ENCODE data around the gene RBFOX2. TPM values are rescaled to one million over a fixed set of nuclear protein-coding genes. Genes with fewer than 3 reads are reported as not detected.
A peak's percentile ranks its signal among the peaks of the same experiment; 100 is the strongest.

The RBFOX2 gene
- total and polyA plus RNA-seq, 10 of the 15 experiments (the other 5 are each of a cell fraction or from before 2014, with no cell fraction given), result 0.01 to 2.7 (median 0.17) TPM; not detected in 4

- TF ChIP-seq PKNOX1 (IDR thresholded peaks at IDR 0.05), result no peak
Measured at GRCh38 chr22:36015811-36016529, 12.7 kb downstream of the RBFOX2 start (continued).

DNA sequence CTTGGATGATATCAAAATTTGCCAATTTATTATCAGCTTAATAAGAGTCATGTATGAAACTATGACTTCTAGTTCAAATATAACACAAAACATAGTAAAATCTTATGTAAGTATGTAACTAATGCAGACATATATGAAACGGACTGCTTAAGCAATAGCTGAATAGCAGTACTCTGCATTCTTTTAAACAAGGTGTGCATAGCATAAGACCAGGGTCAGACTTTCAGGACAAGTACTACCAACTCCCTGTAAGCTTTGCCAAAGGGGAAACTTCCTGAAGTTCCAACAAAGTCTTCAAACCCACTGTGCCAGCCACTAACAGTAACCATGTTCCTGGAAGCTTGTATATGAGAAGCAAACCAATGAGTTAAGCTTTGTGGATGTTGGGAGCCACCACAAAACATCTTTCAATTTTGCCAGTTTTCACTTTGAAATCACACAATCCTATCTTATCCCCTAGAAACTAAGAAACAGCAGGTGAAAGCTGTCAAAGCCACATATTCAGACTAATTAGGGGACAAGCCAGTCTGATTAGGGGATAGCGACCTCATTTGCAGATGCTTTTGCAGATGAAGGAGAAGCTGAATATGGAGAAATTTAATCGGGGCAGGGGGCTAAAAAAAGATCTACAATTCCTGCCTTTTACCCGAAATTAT, 13.3 kb downstream of the RBFOX2 start:
- CTCF ChIA-PET, result interaction anchor here (0.6 to 2.1 kb wide), 4 partner anchors 9 to 1091 kb away, joined by 3 to 13 read pairs (median 4); no protein-coding TSS in a partner anchor
- no peaks in the 10 kb centered on the region for H3K36me3 ChIP-seq (ENCODE audit: control insufficient read depth in 2 of 2, insufficient read depth in 2 of 2, low read length in 1 of 2)
- H3K27ac ChIP-seq (ENCODE audit: control insufficient read depth, insufficient read depth), result no peak overlapping the region
- H3K4me3 ChIP-seq, result no peak overlapping the region
- POLR2A ChIA-PET, result no interaction called here
- in situ Hi-C loops (cut with MboI) (no loop called here), intact Hi-C loops (cut with micrococcal nuclease; ENCODE audit: unreplicated experiment) (no loop called here)
- H3K27me3 ChIP-seq (replicated peaks in 1 of 2; ENCODE audit: control insufficient read depth in 2 of 2, insufficient read depth in 2 of 2, low read length in 1 of 2), result no peaks in the 10 kb centered on the region; a peak in 2 of 4 replicates
- no peak overlapping the region for H2AFZ ChIP-seq (ENCODE audit: control insufficient read depth, low read depth, low read length)
- H3K4me1 ChIP-seq (ENCODE audit: control insufficient read depth, insufficient read depth, low read length), result peaks cover 3% of the 10 kb centered on the region; the same call in 1 of the 2 replicates
- no peaks in the 10 kb centered on the region for H3K79me2 ChIP-seq (ENCODE audit: control insufficient read depth, insufficient read depth, low read length)
- ATAC-seq (no peak), DNase-seq (ENCODE audit: low read depth, low spot score) (no peak), FAIRE-seq (no peak)
- WGBS (ENCODE audit: insufficient coverage, insufficient replicate concordance, low lambda C conversion rate, missing lambda C conversion rate), result 24% methylated on average over 4 of the region's 4 CpGs
- no TSS peak for BruUV-seq (replicated peaks)
- H3K9me3 ChIP-seq (replicated peaks; ENCODE audit: control insufficient read depth, insufficient read depth, low read length), result no peaks in the 10 kb centered on the region
- RAD21 ChIA-PET (ENCODE audit: unreplicated experiment), result interaction anchor here (1.9 kb wide), 1 partner anchor 51 kb away, joined by 4 read pairs; no protein-coding TSS in a partner anchor
- SMC1A ChIA-PET (ENCODE audit: uncharacterized antibody, unreplicated experiment), result interaction anchor here (1.2 to 3.1 kb wide), 3 partner anchors 10 to 50 kb away, joined by 3 to 15 read pairs (median 5); no protein-coding TSS in a partner anchor
- no peak overlapping the region for H3K9ac ChIP-seq (ENCODE audit: control insufficient read depth, insufficient read depth, low read length)
- no peak overlapping the region for H3K4me2 ChIP-seq (ENCODE audit: control insufficient read depth, insufficient read depth)
- no peaks in the 10 kb centered on the region for H4K20me1 ChIP-seq (ENCODE audit: control insufficient read depth, insufficient read depth)
- no peak for TF ChIP-seq ASH2L (IDR thresholded peaks at IDR 0.05; ENCODE audit: borderline replicate concordance, low read depth)
- TF ChIP-seq TAF1 (IDR thresholded peaks at IDR 0.05; ENCODE audit: borderline replicate concordance, low read depth, low read length), result no peak
- TF ChIP-seq SIN3A (IDR thresholded peaks at IDR 0.05; ENCODE audit: low read depth, low read length), result no peak
- no peak for TF ChIP-seq ZNF217 (IDR thresholded peaks at IDR 0.05)
- TF ChIP-seq USF2 (IDR thresholded peaks at IDR 0.05; ENCODE audit: borderline replicate concordance, low read depth, low read length), result no peak
- TF ChIP-seq FOXK2 (IDR thresholded peaks at IDR 0.05), result no peak
- TF ChIP-seq, protein P1, sequence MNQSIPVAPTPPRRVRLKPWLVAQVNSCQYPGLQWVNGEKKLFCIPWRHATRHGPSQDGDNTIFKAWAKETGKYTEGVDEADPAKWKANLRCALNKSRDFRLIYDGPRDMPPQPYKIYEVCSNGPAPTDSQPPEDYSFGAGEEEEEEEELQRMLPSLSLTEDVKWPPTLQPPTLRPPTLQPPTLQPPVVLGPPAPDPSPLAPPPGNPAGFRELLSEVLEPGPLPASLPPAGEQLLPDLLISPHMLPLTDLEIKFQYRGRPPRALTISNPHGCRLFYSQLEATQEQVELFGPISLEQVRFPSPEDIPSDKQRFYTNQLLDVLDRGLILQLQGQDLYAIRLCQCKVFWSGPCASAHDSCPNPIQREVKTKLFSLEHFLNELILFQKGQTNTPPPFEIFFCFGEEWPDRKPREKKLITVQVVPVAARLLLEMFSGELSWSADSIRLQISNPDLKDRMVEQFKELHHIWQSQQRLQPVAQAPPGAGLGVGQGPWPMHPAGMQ (IDR thresholded peaks at IDR 0.05; ENCODE audit: borderline replicate concordance), result no peak
- TF ChIP-seq IKZF2 (IDR thresholded peaks at IDR 0.05), result peak; percentile 44 to 53; a peak in 3 of 4 replicates
- TF ChIP-seq TCF7 (IDR thresholded peaks at IDR 0.05; ENCODE audit: borderline replicate concordance), result no peak
- TF ChIP-seq SKIL (IDR thresholded peaks at IDR 0.05; ENCODE audit: low read depth, poor library complexity, severe bottlenecking), result no peak
- TF ChIP-seq FOXM1 (IDR thresholded peaks at IDR 0.05; ENCODE audit: low read depth, low read length), result no peak
- no peak for TF ChIP-seq RCOR1 (conservative IDR thresholded peaks at IDR 0.05; ENCODE audit: low read depth, low read length)
- peak; percentile 87 for TF ChIP-seq MTA2 (IDR thresholded peaks at IDR 0.05; ENCODE audit: low read depth)
- TF ChIP-seq PAX8 (IDR thresholded peaks at IDR 0.05), result no peak
- TF ChIP-seq BHLHE40 (IDR thresholded peaks at IDR 0.05; ENCODE audit: borderline replicate concordance in 1 of 2, low read depth in 2 of 2, low read length in 1 of 2), result peak in 1 of 2 experiments; percentile 19; a peak in 1 of 4 replicates

All from GM12878 (cell line).